GM21360 (cell line): ENCODE measurements around the gene CCDC167.
"Not testable (repeated sequence)": the region's sequence is repeated elsewhere in the genome, so short reads cannot be mapped to it uniquely, and the experiment has no call there.

Experiments used
- ATAC-seq: cut with Tn5 transposase; IDR thresholded peaks from one replicate; pipeline ENCODE4 v1.9.1; 2021; ENCODE audit warnings: mild to moderate bottlenecking, moderate library complexity; ENCODE audit not compliant: unreplicated experiment

The CCDC167 gene

GRCh38 chr6:37477656-37478435 lies 21.8 kb downstream of the CCDC167 start:
- ATAC-seq: no peak

GRCh38 chr6:37477191-37477590 lies 22.5 kb downstream of the CCDC167 start:
- ATAC-seq: no peak

- no peak for ATAC-seq
Measured at GRCh38 chr6:37474316-37474715, 25.4 kb downstream of the CCDC167 start.

- ATAC-seq: no peak
Measured at GRCh38 chr6:37473364-37474095, 26.2 kb downstream of the CCDC167 start.

- no peak for ATAC-seq
Measured at GRCh38 chr6:37467718-37468117, 32.0 kb downstream of the CCDC167 start.

GRCh38 chr6:37463110-37463509 lies 36.6 kb downstream of the CCDC167 start:
- no peak for ATAC-seq

GRCh38 chr6:37460805-37461204 lies 38.9 kb downstream of the CCDC167 start:
- ATAC-seq: no peak

- no peak for ATAC-seq
Measured at GRCh38 chr6:37459981-37460800, 39.5 kb downstream of the CCDC167 start.

- no peak for ATAC-seq
Measured at GRCh38 chr6:37456816-37457560, 42.7 kb downstream of the CCDC167 start.

GRCh38 chr6:37456126-37456525 lies 43.6 kb downstream of the CCDC167 start:
- no peak for ATAC-seq

- no peak for ATAC-seq
Measured at GRCh38 chr6:37454420-37455140, 45.1 kb downstream of the CCDC167 start.

GRCh38 chr6:37452522-37452921 lies 47.2 kb downstream of the CCDC167 start:
- no peak for ATAC-seq

GRCh38 chr6:37451441-37452193 lies 48.1 kb downstream of the CCDC167 start:
- ATAC-seq: no peak

GRCh38 chr6:37449984-37450383 lies 49.7 kb downstream of the CCDC167 start:
- ATAC-seq: no peak

GRCh38 chr6:37443216-37443542 lies 56.5 kb downstream of the CCDC167 start:
- ATAC-seq: not testable (repeated sequence)

GRCh38 chr6:37442416-37443215 lies 57.1 kb downstream of the CCDC167 start:
- no peak for ATAC-seq

GRCh38 chr6:37441651-37442050 lies 58.0 kb downstream of the CCDC167 start:
- no peak for ATAC-seq

- no peak for ATAC-seq
Measured at GRCh38 chr6:37438930-37439329, 60.8 kb downstream of the CCDC167 start.

GRCh38 chr6:37435816-37436215 lies 63.9 kb downstream of the CCDC167 start:
- no peak for ATAC-seq
